Tibial artery (tissue), 4 donors: ENCODE results near the gene HOXA11.

Experiments used
- DNase-seq, 2 donors: peaks; one replicate each; pipeline ENCODE4 v3.0.0-alpha.2; 2019
- H3K27ac ChIP-seq, 2 donors: fragments of 200-600 bp; sonication (generic) in 1 of 2; 1 replicate in 1 of 2; 2 replicates in 1 of 2; pipeline ENCODE4 v1.5.1; 2018 to 2019; ENCODE audit warnings: mild to moderate bottlenecking in 1 of 2
- H3K27me3 ChIP-seq, 2 donors: fragments of 200-600 bp; sonication (generic) in 1 of 2; one replicate each; pipeline versions ENCODE4 v1.5.1 to v1.6.0; 2016 to 2019
- H3K36me3 ChIP-seq, 3 donors: fragments of 200-600 bp; sonication (generic) in 2 of 3; one replicate each; pipeline ENCODE4 v1.5.1; 2016 to 2019; ENCODE audit warnings: mild to moderate bottlenecking in 2 of 3
- H3K4me1 ChIP-seq, 4 donors: fragments of 200-600 bp; sonication (generic) in 2 of 4; 1 replicate in 3 of 4; 2 replicates in 1 of 4; pipeline ENCODE4 v1.5.1; 2016 to 2019
- H3K4me3 ChIP-seq, 2 donors: fragments of 200-600 bp; sonication (generic) in 1 of 2; 1 replicate in 1 of 2; 2 replicates in 1 of 2; pipeline ENCODE4 v1.5.1; 2018 to 2019; ENCODE audit warnings: mild to moderate bottlenecking in 2 of 2
- H3K9me3 ChIP-seq, 3 donors: fragments of 200-600 bp; sonication (generic) in 1 of 3; one replicate each; pipeline ENCODE4 v1.5.1; 2016 to 2019
- intact Hi-C: fragments of 100-400 bp; cut with DNase I; formaldehyde crosslinking; loops from one replicate; pipeline ENCODE4 v1.15.0; 2023; ENCODE audit warnings: low total_unique reads
- TF ChIP-seq, protein P1 (sequence below), 2 experiments: fragments of 200-600 bp in 1 of 2; fragments of 450-650 bp in 1 of 2; IDR thresholded peaks; one replicate each; pipeline ENCODE4 v1.5.1; 2017 to 2019; ENCODE audit warnings: antibody characterized with exemption in 2 of 2, mild to moderate bottlenecking in 1 of 2, moderate library complexity in 1 of 2

Gene HOXA11

DNA sequence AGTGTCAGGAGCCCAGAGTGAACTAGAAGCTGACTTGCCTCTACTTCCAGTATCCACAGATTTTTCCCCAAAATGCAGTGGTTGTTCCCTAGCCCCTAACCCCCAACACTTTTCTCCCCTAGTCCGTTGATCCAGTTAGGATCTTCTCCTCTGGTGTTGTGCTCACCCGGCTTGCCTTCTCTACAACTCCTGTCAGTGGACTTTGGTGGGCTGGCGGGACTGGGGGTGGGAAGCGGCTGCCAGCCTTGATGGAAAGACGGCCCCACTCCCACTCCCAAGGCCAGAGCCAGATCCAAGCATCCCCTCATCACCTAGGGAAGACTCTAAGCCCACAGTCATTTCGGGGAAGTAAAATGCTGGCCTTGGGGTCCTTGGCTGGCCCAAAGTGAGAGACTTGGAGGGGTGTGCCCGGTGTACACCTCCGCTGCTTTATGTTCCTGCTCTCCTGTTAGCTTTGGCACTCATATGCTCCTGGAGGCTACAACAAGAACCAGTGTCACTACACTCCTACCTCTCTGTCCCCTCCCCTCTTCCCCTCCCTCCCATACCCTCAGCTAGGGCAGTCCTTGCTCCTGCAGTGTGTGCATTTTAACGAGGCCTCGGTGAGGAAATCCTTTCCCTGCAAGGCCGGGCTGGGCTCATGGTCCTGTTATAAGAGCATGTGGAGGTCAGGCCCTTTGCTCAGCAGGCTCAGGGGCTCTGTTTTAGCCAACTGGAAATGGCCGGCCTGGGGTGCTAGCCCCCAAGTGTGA lies 10.0 kb downstream of the HOXA11 start:
- H3K27ac ChIP-seq, result peak overlapping the region; percentile 96 to 97
- TF ChIP-seq, protein P1, sequence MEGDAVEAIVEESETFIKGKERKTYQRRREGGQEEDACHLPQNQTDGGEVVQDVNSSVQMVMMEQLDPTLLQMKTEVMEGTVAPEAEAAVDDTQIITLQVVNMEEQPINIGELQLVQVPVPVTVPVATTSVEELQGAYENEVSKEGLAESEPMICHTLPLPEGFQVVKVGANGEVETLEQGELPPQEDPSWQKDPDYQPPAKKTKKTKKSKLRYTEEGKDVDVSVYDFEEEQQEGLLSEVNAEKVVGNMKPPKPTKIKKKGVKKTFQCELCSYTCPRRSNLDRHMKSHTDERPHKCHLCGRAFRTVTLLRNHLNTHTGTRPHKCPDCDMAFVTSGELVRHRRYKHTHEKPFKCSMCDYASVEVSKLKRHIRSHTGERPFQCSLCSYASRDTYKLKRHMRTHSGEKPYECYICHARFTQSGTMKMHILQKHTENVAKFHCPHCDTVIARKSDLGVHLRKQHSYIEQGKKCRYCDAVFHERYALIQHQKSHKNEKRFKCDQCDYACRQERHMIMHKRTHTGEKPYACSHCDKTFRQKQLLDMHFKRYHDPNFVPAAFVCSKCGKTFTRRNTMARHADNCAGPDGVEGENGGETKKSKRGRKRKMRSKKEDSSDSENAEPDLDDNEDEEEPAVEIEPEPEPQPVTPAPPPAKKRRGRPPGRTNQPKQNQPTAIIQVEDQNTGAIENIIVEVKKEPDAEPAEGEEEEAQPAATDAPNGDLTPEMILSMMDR (IDR thresholded peaks at IDR 0.05), result no peak
- H3K9me3 ChIP-seq, result no peaks in the 10 kb centered on the region
- peak overlapping the region; percentile 68 to 91 for H3K4me3 ChIP-seq
- peaks cover 0 to 9% of the 10 kb centered on the region in 2 donors for H3K27me3 ChIP-seq
- H3K36me3 ChIP-seq, result no peaks in the 10 kb centered on the region
- intact Hi-C loops, result loop anchor here (5.0 kb wide), 1 partner anchor 978 kb away; no protein-coding TSS in a partner anchor
- DNase-seq, result peak; percentile 37 to 76
- peaks cover 0 to 37% (median 14%) of the 10 kb centered on the region in 4 donors for H3K4me1 ChIP-seq

DNA sequence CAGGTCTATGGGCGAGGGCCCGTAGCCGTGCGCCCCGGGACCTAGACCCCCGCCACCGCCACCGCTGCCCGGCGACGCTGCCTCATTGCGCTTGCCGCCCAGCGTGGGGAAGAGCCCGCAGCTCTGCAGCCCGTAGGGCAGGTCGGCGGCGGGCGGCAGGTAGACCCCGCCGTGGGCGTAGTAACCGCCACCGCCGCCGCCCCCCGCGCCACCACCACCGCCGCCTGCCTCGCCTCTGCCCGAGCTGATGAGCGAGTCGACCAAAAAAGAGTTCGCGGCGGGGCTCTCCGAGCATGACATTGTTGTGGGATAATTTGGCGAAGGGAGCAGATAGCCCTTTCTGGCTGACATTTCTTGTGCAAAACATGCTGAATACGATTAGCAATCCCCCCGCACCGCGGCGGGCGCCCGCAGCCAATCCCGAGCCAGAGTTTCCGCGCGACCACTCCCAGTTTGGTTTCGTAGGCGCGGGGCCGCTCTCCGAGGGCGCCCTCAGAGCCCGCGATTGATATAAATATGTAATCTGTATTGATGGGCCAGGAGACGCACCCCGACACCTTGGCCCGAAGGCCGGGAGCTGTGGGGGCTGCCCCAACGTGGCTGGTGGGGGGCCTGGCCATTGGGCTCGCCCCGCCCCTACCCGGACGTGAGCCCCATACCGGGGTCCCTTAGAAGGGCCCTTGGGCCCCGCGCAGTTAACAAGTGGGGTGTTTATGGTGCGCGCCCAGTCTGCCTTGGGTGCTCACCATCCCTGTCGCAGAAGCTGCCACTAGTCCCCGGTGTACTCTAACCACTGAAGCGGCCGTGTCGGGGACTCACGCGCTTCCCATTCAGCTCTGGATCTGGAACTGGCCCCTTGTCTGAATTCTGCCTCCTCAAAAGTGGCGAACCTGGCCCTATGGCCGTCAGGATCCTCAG lies 10.8 kb downstream of the HOXA11 start, which contains the start of gene HOXA10:
Gene HOXA10, minus strand, starts transcription at position 365 of the 918 bp plus-strand sequence. Its CDS starts 14 bp downstream, at position 351.
- H3K4me3 ChIP-seq, result peak within 1 kb of the TSS; percentile 68 to 91
- H3K27me3 ChIP-seq, result peaks cover 0 to 3% of the 10 kb centered on the region in 2 donors
- TF ChIP-seq, protein P1 (IDR thresholded peaks at IDR 0.05), result peak in 1 of 2 experiments; percentile 11
- peak; percentile 61 to 86 for DNase-seq
- no peaks in the 10 kb centered on the region for H3K9me3 ChIP-seq
- intact Hi-C loops, result loop anchor here (5.0 kb wide), 1 partner anchor 977 kb away; no protein-coding TSS in a partner anchor
- peak within 1 kb of the TSS; percentile 96 to 97 for H3K27ac ChIP-seq
- H3K36me3 ChIP-seq, result no peaks in the 10 kb centered on the region
- H3K4me1 ChIP-seq, result peaks cover 0 to 33% (median 10%) of the 10 kb centered on the region in 4 donors

DNA sequence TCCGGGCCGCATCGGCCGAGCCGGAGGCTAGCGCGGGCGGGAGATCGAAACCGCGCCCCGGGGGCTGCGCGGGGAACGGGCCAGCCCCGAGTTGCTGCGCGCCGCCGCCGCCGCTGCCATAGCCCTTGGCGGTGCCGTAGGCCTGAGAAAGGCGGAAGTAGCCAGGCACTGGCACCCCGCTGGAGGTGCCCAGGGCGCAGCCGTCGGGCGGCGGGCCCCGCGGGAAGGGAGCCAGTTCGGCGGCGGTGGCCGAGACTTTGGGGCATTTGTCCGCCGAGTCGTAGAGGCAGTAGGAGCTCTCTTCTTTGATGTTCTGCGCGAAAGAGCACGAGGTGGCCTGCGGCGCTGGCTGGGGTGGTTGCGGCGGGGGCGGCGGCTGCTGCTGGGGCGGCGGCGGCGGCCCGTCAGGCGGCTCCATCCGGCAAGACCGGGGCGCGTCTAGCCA lies 11.5 kb downstream of the HOXA11 start:
- Histone ChIP-seq H3K4me3 (peak overlapping the region; percentile 68 to 91), H3K27ac (peak overlapping the region; percentile 96 to 97), H3K27me3 (no peaks in the 10 kb centered on the region), H3K9me3 (no peaks in the 10 kb centered on the region), H3K4me1 (peaks cover 0 to 33% (median 10%) of the 10 kb centered on the region in 4 donors), H3K36me3 (no peaks in the 10 kb centered on the region)
- TF ChIP-seq, protein P1 (IDR thresholded peaks at IDR 0.05), result no peak
- intact Hi-C loops, result loop anchor here (5.0 kb wide), 1 partner anchor 976 kb away; no protein-coding TSS in a partner anchor
- DNase-seq, result peak; percentile 25 to 81

DNA sequence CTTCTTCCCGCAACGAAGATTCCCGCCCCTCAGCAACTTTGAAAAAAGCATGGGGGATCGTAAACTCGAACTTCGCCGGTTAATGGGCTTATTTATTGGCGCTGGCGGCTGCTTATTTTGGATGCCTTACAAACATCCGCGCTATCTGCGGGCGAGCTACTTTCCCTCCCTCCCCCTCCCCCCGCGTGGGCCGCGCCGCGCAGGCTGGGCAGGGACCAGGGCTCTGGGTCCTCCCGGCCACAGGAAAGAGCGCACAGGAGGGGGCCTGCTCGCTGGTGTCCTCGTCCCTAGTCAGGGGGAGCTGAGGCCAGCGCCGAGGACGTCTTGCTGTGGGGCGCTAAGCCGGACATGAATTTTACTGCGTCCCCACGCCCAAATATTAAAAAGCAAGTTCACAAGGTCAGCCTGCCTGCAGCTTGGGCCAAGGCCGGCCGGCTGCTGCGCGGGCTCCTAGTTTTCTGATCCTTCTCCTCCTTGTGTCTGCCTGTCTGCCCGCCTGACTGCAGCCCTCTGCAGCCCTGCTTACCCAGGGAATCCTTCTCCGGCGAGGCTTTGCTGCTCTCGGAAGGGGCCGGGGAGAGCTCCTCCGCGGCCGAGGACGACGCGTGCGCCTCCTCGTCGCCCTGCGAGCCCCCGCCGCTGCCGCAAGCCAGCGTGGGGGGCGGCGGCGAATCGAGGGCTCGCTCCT lies 12.1 kb downstream of the HOXA11 start:
- intact Hi-C loops, result loop anchor here (5.0 kb wide), 1 partner anchor 976 kb away; no protein-coding TSS in a partner anchor
- H3K27ac ChIP-seq, result peak overlapping the region; percentile 96 to 97
- H3K27me3 ChIP-seq, result no peaks in the 10 kb centered on the region
- no peaks in the 10 kb centered on the region for H3K36me3 ChIP-seq
- TF ChIP-seq, protein P1 (IDR thresholded peaks at IDR 0.05), result no peak
- peaks cover 0 to 37% (median 10%) of the 10 kb centered on the region in 4 donors for H3K4me1 ChIP-seq
- peak overlapping the region; percentile 68 to 91 for H3K4me3 ChIP-seq
- H3K9me3 ChIP-seq, result no peaks in the 10 kb centered on the region
- DNase-seq, result peak; percentile 85 to 95
